GM23248 (cell line): Measurements from ENCODE around the gene TEPSIN. TPM values are rescaled to one million over a fixed set of nuclear protein-coding genes. Genes with fewer than 3 reads are reported as not detected.

Experiments
- DNase-seq: peaks from one replicate; pipeline ENCODE4 v3.0.0-alpha.2; 2015
- H2AFZ ChIP-seq: fragments of 200-600 bp; sonication (generic); 2 replicates; pipeline ENCODE4 v1.6.1; 2016; ENCODE audit warnings: antibody characterized with exemption
- H3F3A ChIP-seq: fragments of 200-600 bp; sonication (generic); 2 replicates; pipeline ENCODE4 v1.6.1; 2016; ENCODE audit warnings: mild to moderate bottlenecking, antibody characterized with exemption, mixed run types; ENCODE audit not compliant: insufficient read depth
- H3K27ac ChIP-seq: fragments of 200-600 bp; sonication (generic); 2 replicates; pipeline ENCODE4 v1.5.1; 2016; ENCODE audit warnings: mild to moderate bottlenecking
- H3K27me3 ChIP-seq: fragments of 200-600 bp; sonication (generic); replicated peaks from 2 replicates; pipeline ENCODE4 v1.6.1; 2016; ENCODE audit warnings: mild to moderate bottlenecking; ENCODE audit not compliant: insufficient read depth
- H3K36me3 ChIP-seq: fragments of 200-600 bp; sonication (generic); 2 replicates; pipeline ENCODE4 v1.6.1; 2016; ENCODE audit warnings: low read depth, mild to moderate bottlenecking
- H3K4me1 ChIP-seq: fragments of 200-600 bp; sonication (generic); 2 replicates; pipeline ENCODE4 v1.6.1; 2016; ENCODE audit warnings: mild to moderate bottlenecking; ENCODE audit not compliant: insufficient read depth
- H3K4me2 ChIP-seq: fragments of 200-600 bp; sonication (generic); one replicate; pipeline ENCODE4 v1.6.1; 2016; ENCODE audit warnings: mild to moderate bottlenecking; ENCODE audit not compliant: unreplicated experiment
- H3K4me3 ChIP-seq: fragments of 200-600 bp; sonication (generic); 2 replicates; pipeline ENCODE4 v1.5.1; 2016; ENCODE audit warnings: mild to moderate bottlenecking
- H3K79me2 ChIP-seq: fragments of 200-600 bp; sonication (generic); 2 replicates; pipeline ENCODE4 v1.6.1; 2016; ENCODE audit warnings: mild to moderate bottlenecking; ENCODE audit not compliant: insufficient read depth
- H3K9ac ChIP-seq: fragments of 200-600 bp; sonication (generic); 2 replicates; pipeline ENCODE4 v1.6.1; 2016; ENCODE audit warnings: mild to moderate bottlenecking
- H3K9me2 ChIP-seq: fragments of 200-600 bp; sonication (generic); 2 replicates; pipeline ENCODE4 v1.6.1; 2016; ENCODE audit warnings: mixed run types, mild to moderate bottlenecking, moderate library complexity; ENCODE audit not compliant: insufficient read depth
- H3K9me3 ChIP-seq: fragments of 200-600 bp; sonication (generic); one replicate; pipeline ENCODE4 v1.6.1; 2017; ENCODE audit warnings: low read depth
- H4K20me1 ChIP-seq: fragments of 200-600 bp; sonication (generic); 2 replicates; pipeline ENCODE4 v1.6.0; 2016; ENCODE audit not compliant: insufficient read depth
- EZH2 ChIP-seq: fragments of 200-600 bp; sonication (generic); IDR thresholded peaks from 2 replicates; pipeline ENCODE4 v1.6.1; 2018; ENCODE audit warnings: antibody characterized with exemption, mild to moderate bottlenecking; ENCODE audit not compliant: insufficient read depth, poor library complexity, severe bottlenecking
- EZH2phosphoT487 ChIP-seq: fragments of 200-600 bp; sonication (generic); IDR thresholded peaks from 2 replicates; pipeline ENCODE4 v1.6.1; 2018; ENCODE audit warnings: antibody characterized with exemption, moderate library complexity, mild to moderate bottlenecking, low read depth; ENCODE audit not compliant: insufficient read depth
- WGBS, 2 experiments: methylation state at CpG; one replicate each; pipeline ENCODE4 v1.1.6; 2015 to 2017; ENCODE audit warnings: low lambda C conversion rate in 2 of 2, low coverage in 1 of 2; ENCODE audit errors: missing lambda C conversion rate in 2 of 2; 5-methylcytosine and 5-hydroxymethylcytosine counted together
- in situ Hi-C: fragments of 300-500 bp; cut with MboI; formaldehyde crosslinking; loops from 2 replicates; pipeline ENCODE4 v1.15.0; 2020
- polyA plus RNA-seq: library from polyadenylated mRNA; unstranded; fragments of >200 nt; fragmentation: Nextera tagmentation; extraction: Ambion mirVana; gene quantifications from 2 replicates; pipeline ENCODE4 v1.2.1, GENCODE V29; 2016
- total RNA-seq: library from RNA; depleted of rRNA; stranded (reverse); fragments of >200 nt; shearing (Covaris generic); gene quantifications from 2 replicates; pipeline ENCODE4 v1.2.3, GENCODE V29; 2014

Gene TEPSIN
- total and polyA plus RNA-seq, 2 experiments from 2014 or later: 2.7 to 16.1 TPM

GRCh38 chr17:81186203-81186602, 52.7 kb downstream of the TEPSIN start:
- no peak overlapping the region for H3K9ac ChIP-seq
- in situ Hi-C loops: no loop called here
- H3K4me3 ChIP-seq: no peak overlapping the region
- H3K27ac ChIP-seq: no peak overlapping the region
- no peaks in the 10 kb centered on the region for H3K27me3 ChIP-seq
- TF ChIP-seq EZH2phosphoT487 (no peak), EZH2 (no peak)
- DNase-seq: no peak
- no peaks in the 10 kb centered on the region for H3K9me2 ChIP-seq
- no peak overlapping the region for H3K4me2 ChIP-seq
- H2AFZ ChIP-seq: no peak overlapping the region
- H3F3A ChIP-seq: no peaks in the 10 kb centered on the region
- H4K20me1 ChIP-seq: no peaks in the 10 kb centered on the region
- no peaks in the 10 kb centered on the region for H3K36me3 ChIP-seq
- H3K79me2 ChIP-seq: no peaks in the 10 kb centered on the region
- no peaks in the 10 kb centered on the region for H3K9me3 ChIP-seq
- WGBS, 2 experiments: 63 to 65% methylated on average over 6 to 7 of the region's 7 CpGs
- H3K4me1 ChIP-seq: no peaks in the 10 kb centered on the region

- H3K9me3 ChIP-seq: no peaks in the 10 kb centered on the region
- TF ChIP-seq EZH2phosphoT487 (no peak), EZH2 (no peak)
- H3K36me3 ChIP-seq: no peaks in the 10 kb centered on the region
- WGBS, 2 experiments: 16% methylated on average over 15 of the region's 15 CpGs
- no peak overlapping the region for H3K4me2 ChIP-seq
- DNase-seq: no peak
- H4K20me1 ChIP-seq: no peaks in the 10 kb centered on the region
- in situ Hi-C loops: no loop called here
- H3K4me1 ChIP-seq: no peaks in the 10 kb centered on the region
- no peak overlapping the region for H3K4me3 ChIP-seq
- H3K79me2 ChIP-seq: no peaks in the 10 kb centered on the region
- H3K9me2 ChIP-seq: no peaks in the 10 kb centered on the region
- no peaks in the 10 kb centered on the region for H3K27me3 ChIP-seq
- no peak overlapping the region for H3K9ac ChIP-seq
- no peak overlapping the region for H3K27ac ChIP-seq
- H2AFZ ChIP-seq: no peak overlapping the region
- no peaks in the 10 kb centered on the region for H3F3A ChIP-seq
Observed at GRCh38 chr17:81184555-81184954, 54.3 kb downstream of the TEPSIN start.

GRCh38 chr17:81183807-81184206, 55.0 kb downstream of the TEPSIN start:
- H3K27ac ChIP-seq: no peak overlapping the region
- H3K36me3 ChIP-seq: no peaks in the 10 kb centered on the region
- no peaks in the 10 kb centered on the region for H4K20me1 ChIP-seq
- no peak overlapping the region for H3K4me2 ChIP-seq
- no peaks in the 10 kb centered on the region for H3K9me2 ChIP-seq
- no peaks in the 10 kb centered on the region for H3K4me1 ChIP-seq
- H3F3A ChIP-seq: no peaks in the 10 kb centered on the region
- in situ Hi-C loops: no loop called here
- TF ChIP-seq EZH2: no peak
- no peak for TF ChIP-seq EZH2phosphoT487
- no peaks in the 10 kb centered on the region for H3K9me3 ChIP-seq
- H3K79me2 ChIP-seq: no peaks in the 10 kb centered on the region
- H3K9ac ChIP-seq: no peak overlapping the region
- 79 to 89% methylated on average over 11 of the region's 11 CpGs for WGBS, 2 experiments
- no peak overlapping the region for H3K4me3 ChIP-seq
- H3K27me3 ChIP-seq: no peaks in the 10 kb centered on the region
- H2AFZ ChIP-seq: no peak overlapping the region
- no peak for DNase-seq

- no peak overlapping the region for H3K27ac ChIP-seq
- no peaks in the 10 kb centered on the region for H3K4me1 ChIP-seq
- no peak overlapping the region for H3K4me3 ChIP-seq
- WGBS, 2 experiments: 73 to 80% methylated on average over 8 of the region's 10 CpGs
- no peak overlapping the region for H3K4me2 ChIP-seq
- no peaks in the 10 kb centered on the region for H3K79me2 ChIP-seq
- no peak for DNase-seq
- no peaks in the 10 kb centered on the region for H3K36me3 ChIP-seq
- no peaks in the 10 kb centered on the region for H3K27me3 ChIP-seq
- H3K9me3 ChIP-seq: no peaks in the 10 kb centered on the region
- no peaks in the 10 kb centered on the region for H3K9me2 ChIP-seq
- H3K9ac ChIP-seq: no peak overlapping the region
- TF ChIP-seq EZH2phosphoT487 (no peak), EZH2 (no peak)
- in situ Hi-C loops: no loop called here
- no peaks in the 10 kb centered on the region for H4K20me1 ChIP-seq
- H2AFZ ChIP-seq: no peak overlapping the region
- no peaks in the 10 kb centered on the region for H3F3A ChIP-seq
Observed at GRCh38 chr17:81183316-81183715, 55.5 kb downstream of the TEPSIN start.

- no peaks in the 10 kb centered on the region for H4K20me1 ChIP-seq
- H3K36me3 ChIP-seq: no peaks in the 10 kb centered on the region
- H3F3A ChIP-seq: no peaks in the 10 kb centered on the region
- WGBS, 2 experiments: 70 to 71% methylated on average over 5 of the region's 5 CpGs
- in situ Hi-C loops: no loop called here
- H3K79me2 ChIP-seq: no peaks in the 10 kb centered on the region
- H3K27me3 ChIP-seq: no peaks in the 10 kb centered on the region
- no peaks in the 10 kb centered on the region for H3K9me3 ChIP-seq
- no peak for DNase-seq
- no peak overlapping the region for H2AFZ ChIP-seq
- no peaks in the 10 kb centered on the region for H3K9me2 ChIP-seq
- no peak overlapping the region for H3K9ac ChIP-seq
- H3K27ac ChIP-seq: no peak overlapping the region
- no peak overlapping the region for H3K4me2 ChIP-seq
- no peaks in the 10 kb centered on the region for H3K4me1 ChIP-seq
- TF ChIP-seq EZH2 (no peak), EZH2phosphoT487 (no peak)
- no peak overlapping the region for H3K4me3 ChIP-seq
Observed at GRCh38 chr17:81182596-81182995, 56.3 kb downstream of the TEPSIN start.
